Pons (tissue), 1 donor: ENCODE measurements around the gene IMPA2.
"Not testable (repeated sequence)": the region's sequence is repeated elsewhere in the genome, so short reads cannot be mapped to it uniquely, and the experiment has no call there.

Experiments
- DNase-seq: peaks from one replicate; pipeline ENCODE4 v3.0.0-alpha.2; 2016; ENCODE audit warnings: low spot score

Gene IMPA2

DNA sequence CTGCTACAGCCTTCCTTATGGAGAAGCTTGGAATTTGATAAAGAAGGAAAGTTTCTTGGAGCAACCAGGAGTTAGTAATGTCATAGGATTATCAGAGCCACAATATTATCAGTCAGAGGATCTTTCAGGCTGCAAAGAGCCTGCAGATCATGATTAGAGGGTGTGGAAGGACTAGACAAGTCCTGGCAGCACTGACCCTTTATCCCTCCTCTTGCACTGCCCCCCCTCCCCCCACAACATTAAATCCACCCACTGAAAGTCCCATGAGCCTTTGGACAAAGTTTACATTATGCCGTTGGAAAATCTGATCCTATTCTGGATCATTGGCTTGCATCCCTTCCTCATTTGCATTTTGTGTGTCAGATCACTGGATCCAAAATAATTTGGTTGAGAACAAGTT, 18.7 kb upstream of the IMPA2 start:
- no peak for DNase-seq

DNA sequence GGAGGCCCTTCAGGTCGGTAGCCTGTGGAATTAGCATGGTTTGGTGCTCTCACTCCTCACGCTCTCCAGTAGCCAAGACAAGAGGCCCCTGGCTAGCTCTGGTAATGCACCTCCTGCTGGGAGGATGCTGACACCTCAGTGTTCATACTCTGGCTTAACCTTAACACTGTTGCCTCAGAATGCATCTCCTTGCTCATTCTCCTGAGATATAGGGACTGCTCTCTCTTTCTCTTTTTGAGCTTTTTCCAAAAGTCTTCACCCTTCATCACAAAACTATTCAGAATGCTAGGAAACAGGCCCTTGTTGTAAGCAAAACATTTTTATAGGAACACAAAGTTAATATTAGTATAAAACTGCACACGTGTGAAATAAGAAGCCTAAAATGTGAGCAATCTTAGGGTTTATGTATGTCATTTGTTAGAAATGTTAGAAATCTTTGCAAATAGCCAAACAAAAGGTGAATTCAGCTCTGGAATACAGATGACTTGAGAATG, 17.3 kb upstream of the IMPA2 start:
- no peak for DNase-seq

DNA sequence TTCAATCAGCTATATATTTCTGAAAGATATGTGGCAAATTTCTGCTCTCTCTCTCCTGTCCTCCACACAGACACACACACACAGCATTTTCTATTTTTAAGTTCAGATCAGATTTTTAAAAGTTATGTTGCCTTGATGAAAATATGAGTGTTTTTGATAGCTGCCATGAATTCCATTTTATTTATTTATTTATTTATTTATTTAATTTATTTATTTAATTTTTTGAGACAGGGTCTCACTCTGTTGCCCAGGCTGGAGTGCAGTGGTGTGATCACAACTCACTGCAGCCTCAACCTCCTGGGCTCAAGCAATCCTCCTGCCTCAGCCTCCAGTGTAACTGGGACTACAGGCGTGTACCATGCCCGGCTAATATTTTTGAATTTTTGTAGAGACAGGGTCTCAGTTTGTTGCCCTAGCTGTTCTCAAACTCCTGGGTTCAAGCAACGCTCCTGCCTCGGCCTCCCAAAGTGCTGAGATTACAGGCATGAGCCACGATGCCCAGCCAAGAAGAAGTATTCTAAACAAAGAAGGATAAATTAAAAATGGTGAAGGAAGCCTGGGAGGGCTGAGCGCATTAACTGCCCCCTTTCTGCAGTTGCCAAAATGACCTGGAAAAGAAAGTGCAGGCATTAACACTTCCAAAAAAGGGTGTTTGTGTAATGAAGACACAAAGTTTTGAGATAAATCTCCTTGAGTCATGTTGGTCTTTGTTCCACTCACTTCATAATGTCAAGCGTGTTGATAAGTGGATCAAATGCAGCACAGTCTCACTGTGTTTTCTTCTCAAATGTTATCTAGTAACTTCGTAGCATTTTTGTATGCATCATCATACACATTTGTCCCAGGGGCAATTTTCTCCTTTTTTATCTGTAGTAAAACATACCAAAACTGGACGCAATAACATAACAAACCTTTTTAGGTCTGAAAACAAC, 11.1 kb upstream of the IMPA2 start:
- no peak for DNase-seq

DNA sequence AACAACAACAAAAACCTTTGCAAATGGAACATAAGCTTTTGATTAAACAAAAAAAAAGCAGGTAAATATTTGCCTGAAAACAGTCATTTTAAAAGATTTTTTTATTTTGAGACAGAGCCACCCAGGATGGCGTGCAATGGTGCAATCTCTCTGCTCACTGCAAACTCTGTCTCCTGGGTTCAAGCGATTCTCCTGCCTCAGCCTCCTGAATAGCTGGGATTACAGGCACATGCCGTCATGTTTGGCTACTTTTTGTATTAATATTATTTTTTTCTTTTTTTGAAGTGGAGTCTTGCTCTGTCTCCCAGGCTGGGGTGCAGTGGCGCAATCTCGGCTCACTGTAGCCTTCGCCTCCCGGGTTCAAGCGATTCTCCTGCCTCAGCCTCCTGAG, 10.5 kb upstream of the IMPA2 start:
- not testable (repeated sequence) for DNase-seq

DNA sequence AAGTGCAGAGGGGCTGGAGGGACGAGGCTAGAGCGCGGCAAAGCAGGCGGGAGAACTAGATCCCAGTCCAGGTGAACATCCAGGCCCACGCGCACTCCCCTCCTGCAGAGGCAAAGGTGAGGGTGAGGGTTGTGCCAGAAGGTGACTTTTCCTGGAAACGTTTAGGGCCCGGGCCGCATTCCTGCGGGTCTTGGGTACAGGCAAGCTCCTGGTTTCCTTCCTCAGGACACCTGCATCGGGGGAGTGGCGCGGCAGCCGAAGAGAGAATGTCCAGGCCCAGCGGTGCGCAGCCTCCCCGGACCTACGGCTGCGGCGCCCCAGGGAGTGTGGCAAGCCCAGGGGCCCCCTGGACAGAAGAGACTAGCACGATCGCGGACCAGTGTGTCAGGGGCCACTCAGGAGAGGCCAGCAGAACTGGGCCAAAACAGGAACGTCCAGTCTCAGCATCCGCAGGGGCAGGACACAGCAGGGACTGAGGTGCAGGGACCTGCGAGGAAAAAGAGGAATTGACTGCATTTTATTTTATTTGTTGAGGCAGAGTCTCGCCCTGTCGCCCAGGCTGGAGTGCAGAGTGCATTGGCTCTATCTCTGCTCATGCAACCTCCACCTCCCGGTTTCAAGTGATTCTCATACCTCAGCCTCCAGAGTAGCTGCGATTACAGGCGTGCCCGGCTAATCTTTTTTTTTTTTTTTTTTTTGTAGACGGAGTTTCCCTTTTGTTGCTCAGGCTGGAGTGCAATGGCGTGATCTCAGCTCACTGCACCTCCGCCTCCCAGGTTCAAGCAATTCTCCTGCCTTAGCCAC, 8.7 kb upstream of the IMPA2 start:
- DNase-seq = no peak

DNA sequence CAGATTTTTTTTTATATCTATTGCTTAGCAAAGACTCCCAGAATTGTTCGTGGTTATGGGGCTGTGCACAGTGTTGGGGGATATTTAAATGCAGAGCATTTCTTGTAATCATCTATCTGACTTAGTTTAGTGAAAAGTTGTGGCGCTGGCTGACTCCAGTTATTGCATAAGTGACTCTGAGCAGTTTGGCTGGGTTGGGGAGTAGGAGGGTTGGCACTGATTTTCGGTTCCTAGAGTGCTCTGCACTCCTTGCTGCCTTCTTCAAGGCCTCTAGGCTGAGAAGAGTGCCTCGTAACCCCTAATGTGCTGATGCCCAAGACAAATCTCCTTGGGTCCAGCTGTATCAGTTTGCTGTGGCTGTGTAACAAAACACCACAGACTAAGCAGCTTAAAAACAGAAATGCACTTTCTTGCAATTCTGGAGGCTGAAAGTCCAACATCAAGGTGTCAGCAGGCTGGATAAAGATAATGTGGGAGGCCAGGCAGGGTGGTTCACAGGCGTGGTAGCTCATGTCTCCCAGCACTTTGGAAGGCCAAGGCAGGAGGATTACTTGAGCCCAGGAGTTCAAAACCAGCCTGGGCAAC, 6.5 kb upstream of the IMPA2 start:
- DNase-seq = no peak

DNA sequence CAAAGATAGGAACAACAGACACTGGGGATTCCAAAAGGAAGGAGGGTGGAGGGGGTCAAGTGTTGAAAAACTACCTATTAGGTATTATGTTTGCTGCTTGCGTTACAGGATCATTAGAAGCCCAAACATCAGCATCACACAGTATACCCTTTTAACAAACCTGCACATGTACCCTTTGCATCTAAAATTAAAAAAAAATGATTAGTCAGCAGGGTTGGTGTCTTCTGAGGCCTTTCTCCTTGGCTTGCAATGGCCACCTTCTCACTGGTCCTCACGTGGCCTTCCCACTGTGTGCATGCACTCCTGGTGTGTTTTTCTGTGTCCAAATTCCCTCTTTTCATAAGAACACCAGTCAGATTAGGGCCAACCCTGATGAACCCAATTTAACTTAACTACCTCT, 5.6 kb upstream of the IMPA2 start:
- DNase-seq = no peak

DNA sequence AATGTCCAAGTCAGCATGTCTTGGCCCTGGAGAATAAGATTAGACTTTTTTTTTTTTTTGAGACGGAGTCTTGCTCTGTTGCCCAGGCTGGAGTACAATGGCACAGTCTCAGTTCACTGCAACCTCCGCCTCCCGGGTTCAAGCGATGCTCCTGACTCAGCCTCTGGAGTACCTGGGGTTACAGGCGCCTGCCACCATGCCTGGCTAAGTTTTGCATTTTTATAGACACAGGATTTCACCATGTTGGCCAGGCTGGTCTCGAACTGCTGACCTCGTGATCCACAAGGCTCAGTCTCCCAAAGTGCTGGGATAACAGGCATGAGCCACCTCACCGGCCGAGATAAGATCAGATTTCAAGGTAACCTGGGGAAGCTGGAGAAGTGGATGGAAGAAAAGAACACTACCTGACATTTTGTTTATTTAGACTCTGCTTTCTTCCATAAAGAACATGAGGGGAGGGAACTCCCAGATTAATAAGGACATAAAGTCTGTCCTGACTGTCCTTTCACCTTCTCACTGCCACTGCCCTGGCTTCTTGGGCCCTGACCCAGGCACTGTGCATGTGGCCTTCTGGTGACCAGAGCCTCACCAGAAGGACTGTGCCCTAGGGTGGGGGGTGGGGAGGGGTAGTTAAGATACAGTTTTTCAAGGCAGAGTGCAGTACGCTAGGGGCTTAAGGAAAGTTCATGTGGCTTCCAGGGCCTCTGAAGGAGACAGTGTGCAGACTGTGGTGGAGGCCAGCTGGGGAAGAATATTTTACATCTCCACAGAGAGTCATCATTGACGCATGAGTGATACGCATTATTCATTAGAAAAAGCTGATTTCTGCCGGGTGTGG, 4.8 kb upstream of the IMPA2 start:
- DNase-seq = no peak

DNA sequence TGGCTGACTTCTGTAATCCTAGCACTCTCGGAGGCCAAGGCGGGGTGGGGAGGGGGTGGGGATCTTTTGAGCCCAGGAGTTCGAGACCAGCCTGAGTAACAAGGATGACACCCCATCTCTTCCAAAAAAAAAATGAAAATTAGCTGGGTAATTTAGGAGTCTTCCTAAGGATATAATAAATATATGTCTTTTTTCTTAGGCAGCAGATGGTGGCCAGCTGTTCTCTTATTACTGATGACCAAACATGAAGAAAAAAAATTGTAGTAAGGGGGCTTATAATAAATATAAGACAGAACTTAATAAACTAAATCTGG, 4.2 kb upstream of the IMPA2 start:
- no peak for DNase-seq

DNA sequence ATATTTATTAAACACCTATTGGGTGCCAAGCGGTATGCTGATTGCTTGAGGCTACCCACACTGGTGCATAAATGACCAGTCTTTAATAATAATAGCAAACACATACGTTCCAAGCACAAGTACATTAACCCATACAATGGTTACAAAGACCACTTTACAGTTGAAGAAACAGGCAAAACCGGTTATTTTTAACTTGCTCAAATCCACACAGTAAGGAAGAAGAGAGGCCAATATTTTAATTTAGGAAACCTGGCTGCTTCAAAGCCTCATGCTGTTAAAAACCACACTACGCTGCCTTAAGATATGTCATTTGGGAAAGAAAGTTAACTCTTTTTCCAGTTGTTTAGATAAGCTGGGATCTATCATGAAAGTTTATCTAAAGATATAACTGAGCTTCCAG, 2.4 kb upstream of the IMPA2 start:
- no peak for DNase-seq

DNA sequence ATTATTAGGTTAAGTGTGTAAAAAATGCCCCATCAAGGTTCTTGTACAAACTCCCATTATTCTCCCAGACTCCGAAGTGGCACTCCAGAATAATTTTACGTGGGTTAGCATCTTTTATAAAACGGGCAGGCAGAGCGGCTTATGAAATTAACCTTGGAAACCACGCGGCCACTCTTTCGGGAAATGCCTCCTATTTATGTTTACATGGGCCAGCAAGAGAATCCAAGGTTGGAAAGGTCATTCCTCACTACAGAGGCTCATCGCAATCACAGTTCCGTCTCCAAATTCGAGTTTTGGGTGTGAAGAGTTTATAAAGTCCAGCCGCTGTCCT, 1.2 kb upstream of the IMPA2 start:
- DNase-seq = no peak

DNA sequence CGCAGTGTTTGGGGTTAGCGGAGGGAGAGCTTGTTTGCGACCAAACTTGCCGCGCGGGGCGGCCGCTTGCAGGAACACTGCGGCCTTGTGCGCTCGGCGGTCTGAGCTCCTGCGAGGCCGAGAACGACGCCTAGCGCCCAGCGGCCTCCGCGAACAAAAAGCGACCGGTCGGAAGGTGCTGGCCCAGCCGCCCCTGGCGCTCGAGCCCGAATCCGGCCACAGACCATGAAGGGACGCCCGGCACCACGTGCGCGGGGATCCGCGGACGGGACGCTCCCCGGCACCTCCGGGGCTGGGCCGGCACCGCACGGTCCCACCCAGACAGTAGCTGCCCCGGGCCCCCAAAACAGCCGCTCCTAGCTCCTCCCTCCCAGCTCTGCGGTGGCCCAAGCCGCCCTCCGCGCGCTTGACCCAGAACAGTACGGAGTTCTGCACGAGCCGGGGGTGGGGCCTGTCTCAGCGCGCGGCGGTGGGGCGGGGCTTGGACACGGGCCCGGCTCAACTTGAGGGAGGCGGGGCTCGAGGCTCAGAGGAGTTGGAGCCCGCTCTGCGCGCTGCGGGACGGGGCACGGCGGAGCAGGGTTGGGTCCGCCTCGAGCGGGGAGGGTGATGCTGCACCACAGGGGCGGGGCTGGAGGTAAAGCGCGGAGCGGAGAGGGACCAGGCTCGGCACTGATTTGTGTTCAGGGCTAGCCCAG, 664 bp upstream of the IMPA2 start:
- peak; percentile 64 for DNase-seq

DNA sequence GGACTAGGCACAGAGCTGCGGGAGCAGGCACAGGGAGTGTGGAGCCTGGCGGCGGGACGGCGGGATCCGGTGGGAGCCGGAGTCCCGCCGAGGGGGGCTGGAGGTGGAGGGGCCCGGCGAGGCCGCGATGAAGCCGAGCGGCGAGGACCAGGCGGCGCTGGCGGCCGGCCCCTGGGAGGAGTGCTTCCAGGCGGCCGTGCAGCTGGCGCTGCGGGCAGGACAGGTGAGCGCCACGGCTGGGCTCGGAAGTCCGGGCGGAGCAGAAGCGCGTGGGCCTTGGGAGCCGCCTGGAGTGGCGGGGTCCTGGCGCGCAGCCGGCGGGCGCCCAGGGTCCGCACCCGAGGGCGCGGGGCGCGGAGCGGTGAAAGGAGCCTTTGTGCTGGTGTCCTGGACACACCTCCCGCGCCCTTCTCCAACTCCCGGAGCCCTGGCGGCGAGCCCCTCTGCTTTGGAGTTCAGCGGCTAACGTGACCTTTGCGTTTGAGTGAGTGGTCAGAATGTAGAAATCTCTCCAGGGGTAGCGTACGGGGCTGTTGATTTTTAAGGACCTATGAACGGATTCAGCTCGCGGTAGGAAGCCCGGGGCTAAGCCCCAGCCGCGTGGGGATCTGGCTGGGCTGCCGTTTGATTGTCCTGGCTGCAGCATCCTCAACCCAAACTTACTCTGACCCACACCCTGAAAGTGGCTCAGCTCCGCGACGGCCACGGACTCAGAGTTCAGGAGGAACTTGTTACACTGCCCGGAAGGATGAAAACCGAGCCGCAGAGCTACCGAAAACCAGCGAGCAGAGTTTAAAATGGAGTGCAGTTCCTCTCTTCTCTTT, 448 bp downstream of the IMPA2 start:
- no peak for DNase-seq

DNA sequence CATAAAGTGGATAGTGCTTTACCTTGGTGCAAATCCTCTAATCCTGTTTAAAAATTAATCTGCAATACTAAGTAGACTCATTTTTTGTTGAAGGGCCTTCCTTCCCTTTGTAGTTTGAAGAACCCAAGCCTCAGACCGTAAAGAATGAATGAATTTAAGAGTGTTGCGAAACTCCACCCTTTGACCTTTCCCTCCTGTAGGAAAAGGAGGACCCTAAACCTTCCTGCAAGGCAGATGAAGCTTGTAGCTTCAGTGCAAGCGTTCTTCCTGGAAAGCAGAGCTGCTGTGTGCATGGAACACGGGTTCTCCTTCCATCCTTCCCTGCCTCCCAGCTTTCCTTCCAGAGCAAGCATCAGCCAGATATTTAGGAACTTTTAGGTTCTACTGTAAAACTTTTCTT, 1.7 kb downstream of the IMPA2 start:
- DNase-seq = no peak

DNA sequence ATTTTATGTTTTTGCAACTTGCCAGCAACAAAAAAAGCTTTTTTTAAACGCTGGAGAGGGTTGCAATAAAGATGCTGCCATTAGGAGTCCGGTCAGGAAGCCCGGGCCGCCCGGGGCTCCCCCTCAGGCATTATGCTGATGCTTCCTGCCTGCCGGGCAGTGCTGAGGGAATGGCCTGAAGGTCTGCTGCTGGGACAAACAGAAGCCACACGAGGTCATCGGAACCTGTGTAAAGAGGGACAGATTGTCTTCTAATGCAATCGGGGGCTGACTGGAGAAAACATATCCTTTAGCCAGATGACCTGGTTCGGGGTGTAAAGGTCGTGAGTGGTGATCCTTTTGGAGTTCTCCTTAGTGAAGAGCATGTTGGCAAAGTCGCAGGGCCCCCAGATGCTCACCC, 2.3 kb downstream of the IMPA2 start:
- no peak for DNase-seq

DNA sequence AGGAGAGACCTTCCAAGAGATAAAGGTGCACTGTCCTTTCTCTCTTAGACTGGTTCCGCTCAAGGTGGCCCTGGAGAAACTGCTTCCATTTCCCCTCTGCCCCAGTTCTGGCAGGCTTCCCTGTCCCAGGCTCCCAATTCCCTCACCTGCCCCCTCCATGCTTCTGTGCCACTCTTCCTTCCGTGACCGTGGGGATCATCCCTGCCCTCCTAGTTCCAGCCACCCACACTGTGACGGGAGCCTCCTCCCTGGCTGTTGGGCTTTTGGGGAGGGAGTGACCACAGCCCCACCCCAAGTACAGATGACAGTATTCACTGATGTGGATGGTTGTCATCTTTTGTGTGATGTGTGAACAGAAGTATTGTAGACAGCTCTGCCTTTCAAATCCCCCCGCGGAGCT, 2.8 kb downstream of the IMPA2 start:
- DNase-seq = no peak

DNA sequence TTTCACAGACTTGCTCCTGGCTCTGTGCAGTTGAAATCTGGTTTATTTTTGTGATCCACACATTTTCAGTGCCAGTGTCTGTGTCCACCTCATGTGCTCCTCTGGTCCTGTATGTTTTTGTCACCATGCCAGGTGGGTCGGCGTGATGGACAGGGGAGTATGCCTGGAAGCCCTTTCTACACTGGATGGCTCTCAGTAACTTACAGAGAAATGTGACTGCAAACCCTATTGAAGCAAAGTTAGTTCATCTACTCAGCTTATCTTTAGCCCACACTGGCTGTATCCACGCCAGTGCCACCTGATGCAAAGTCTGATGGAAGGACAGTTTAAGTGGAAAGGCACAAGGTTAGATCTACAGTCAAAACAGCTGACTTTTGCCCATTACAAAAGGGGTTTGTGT, 4.3 kb downstream of the IMPA2 start:
- no peak for DNase-seq

DNA sequence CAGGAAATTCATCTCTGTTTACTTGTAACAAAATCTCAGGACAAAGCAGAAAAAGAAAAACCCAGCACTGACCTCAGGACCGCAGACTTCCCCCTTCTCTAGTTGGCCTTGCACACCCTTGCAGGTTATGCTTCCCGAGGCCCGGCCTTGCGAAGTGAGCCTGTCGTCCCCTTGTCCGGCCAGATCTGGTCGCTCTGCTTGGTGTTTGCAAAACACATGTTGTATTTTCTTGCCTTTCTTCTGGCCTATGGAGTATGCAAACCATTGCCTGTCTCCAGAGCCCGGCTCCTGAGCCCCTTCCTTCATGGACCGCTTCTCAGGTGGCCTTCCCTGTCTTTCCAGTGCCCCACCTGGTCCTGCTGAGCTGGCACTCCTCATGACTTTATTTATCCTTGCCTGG, 4.8 kb downstream of the IMPA2 start:
- DNase-seq = no peak

DNA sequence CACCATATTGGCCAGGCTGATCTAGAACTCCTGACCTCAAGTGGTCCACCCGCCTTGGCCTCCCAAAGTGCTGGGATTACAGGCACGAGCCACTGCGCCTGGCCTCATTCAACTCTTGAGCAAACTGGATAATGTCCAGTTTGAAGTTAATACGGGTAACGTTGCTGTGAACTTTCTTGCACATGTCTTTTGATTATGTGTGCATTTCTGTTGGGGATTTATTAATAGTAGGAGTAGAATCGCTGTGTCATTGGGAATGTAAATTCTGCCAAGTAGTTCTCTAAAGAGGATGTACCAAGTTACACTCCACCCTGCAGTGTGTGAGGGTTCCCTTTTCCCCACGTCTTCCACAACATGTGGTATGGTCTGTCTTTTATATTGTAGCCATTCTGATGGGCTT, 6.2 kb downstream of the IMPA2 start:
- DNase-seq = no peak

DNA sequence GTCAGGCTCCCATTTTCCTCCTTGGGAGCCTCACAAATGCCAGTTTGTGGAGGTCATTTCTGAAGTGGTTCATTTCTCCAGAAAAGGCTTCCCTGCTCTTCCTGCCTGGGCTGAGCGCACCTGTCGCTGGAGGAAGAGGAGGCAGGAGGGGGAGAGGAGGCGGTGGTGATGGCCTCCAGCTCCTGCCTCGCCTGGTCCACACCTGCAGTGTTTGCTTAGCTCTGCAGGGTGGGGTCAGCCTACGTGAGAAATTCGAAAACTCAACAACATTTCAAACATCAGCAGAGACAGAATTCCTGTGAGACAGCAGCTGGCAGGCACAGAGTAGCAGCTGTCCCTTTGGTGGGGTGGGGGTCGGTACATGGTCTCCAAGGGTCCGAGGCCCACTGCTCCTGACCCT, 7.9 kb downstream of the IMPA2 start:
- DNase-seq = no peak

DNA sequence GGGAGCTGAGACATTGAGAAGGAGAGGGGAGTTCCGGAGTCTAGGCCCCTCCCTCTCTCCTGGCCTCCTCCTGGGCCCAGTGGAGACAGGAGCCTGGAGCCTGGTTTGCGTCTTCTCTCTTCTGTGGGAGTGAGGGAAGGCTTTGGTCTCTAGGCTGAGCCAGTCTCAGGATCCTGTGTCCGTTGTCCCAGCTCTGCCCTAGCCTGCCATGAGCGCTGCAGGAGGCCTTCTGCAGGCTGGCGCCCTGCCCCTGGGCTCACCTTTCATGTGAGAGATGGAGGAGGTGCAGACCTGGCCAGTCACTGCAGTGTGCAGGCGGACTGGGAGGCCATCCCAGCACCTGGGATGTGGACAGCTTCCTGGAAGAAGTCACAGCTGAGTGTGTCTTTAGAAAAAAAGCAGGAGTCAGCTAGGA, 8.7 kb downstream of the IMPA2 start:
- no peak for DNase-seq
